Endothelial cell of umbilical vein (primary cell): ENCODE data around the gene DNAJC6. TPM values are rescaled to one million over a fixed set of nuclear protein-coding genes. Genes with fewer than 3 reads are reported as not detected.

Experiments
- BruUV-seq: library from RNA; stranded (reverse); fragments of 400-500 nt; replicated peaks from 2 replicates; lab custom pipeline; 2021; lab: Mats Ljungman, UMichigan
- CTCF ChIA-PET: fragments of 300-600, 350-600 bp; sonication (Branson Sonifier 250); formaldehyde crosslinking; loops from one replicate; lab custom pipeline; 2021; ENCODE audit warnings: antibody characterized with exemption, inconsistent platforms; lab: Charles Lee
- POLR2A ChIA-PET: fragments of 300-600, 350-600 bp; sonication (Branson Sonifier 250); formaldehyde crosslinking; loops from one replicate; lab custom pipeline; 2021; ENCODE audit warnings: antibody characterized with exemption, inconsistent platforms; lab: Charles Lee
- DNase-seq: peaks from one replicate; pipeline ENCODE4 v3.0.0-alpha.2; 2011; ENCODE audit warnings: low read depth, low spot score
- FAIRE-seq: peaks from 2 replicates; lab custom pipeline; 2011; peaks lifted over from hg19 to GRCh38; lab: Jason Lieb, UNC
- H2AFZ ChIP-seq: 2 replicates; pipeline ENCODE4 v1.6.0; 2012; ENCODE audit warnings: low read depth, low read length, control low read depth, inconsistent platforms
- H3K27ac ChIP-seq: 2 replicates; pipeline ENCODE4 v1.5.1; 2011; ENCODE audit warnings: low read depth, mild to moderate bottlenecking, control low read depth, low read length, moderate library complexity; ENCODE audit not compliant: insufficient read depth
- H3K27me3 ChIP-seq, 2 experiments: 2 replicates each; pipeline versions ENCODE4 v1.6.0 to v1.6.1; 2011; ENCODE audit warnings: low read length in 2 of 2, mixed read lengths in 1 of 2; ENCODE audit not compliant: control insufficient read depth in 2 of 2, insufficient read depth in 2 of 2
- H3K36me3 ChIP-seq, 2 experiments: 2 replicates in 1 of 2; 3 replicates in 1 of 2; pipeline ENCODE4 v1.5.1; 2011; ENCODE audit warnings: low read length in 2 of 2, mild to moderate bottlenecking in 1 of 2, moderate library complexity in 1 of 2; ENCODE audit not compliant: control insufficient read depth in 2 of 2, insufficient read depth in 2 of 2; ENCODE audit errors: extremely low read depth in 1 of 2
- H3K4me1 ChIP-seq: 3 replicates; pipeline ENCODE4 v1.5.1; 2011; ENCODE audit warnings: mild to moderate bottlenecking, low read length; ENCODE audit not compliant: control insufficient read depth, insufficient read depth; ENCODE audit errors: extremely low read depth
- H3K4me2 ChIP-seq: 2 replicates; pipeline ENCODE4 v1.6.1; 2011; ENCODE audit warnings: low read length, control low read depth, mixed read lengths; ENCODE audit not compliant: insufficient read depth
- H3K4me3 ChIP-seq, 3 experiments: fragments of 200-600 bp in 1 of 3; sonication (generic), shearing (Covaris generic) in 1 of 3; replicated peaks in 1 of 3; 2 replicates each; pipeline ENCODE4 v1.5.1; 2011 to 2016; ENCODE audit warnings: control low read depth in 3 of 3, low read length in 3 of 3, mild to moderate bottlenecking in 2 of 3, inconsistent platforms in 1 of 3, low read depth in 1 of 3, moderate library complexity in 1 of 3; ENCODE audit not compliant: insufficient read depth in 1 of 3
- H3K79me2 ChIP-seq: 2 replicates; pipeline ENCODE4 v1.6.0; 2012; ENCODE audit warnings: low read length, inconsistent platforms; ENCODE audit not compliant: control insufficient read depth, insufficient read depth
- H3K9ac ChIP-seq: replicated peaks from 2 replicates; pipeline ENCODE3; 2011; ENCODE audit warnings: low read length, control low read depth; ENCODE audit not compliant: insufficient read depth; ENCODE audit errors: extremely low read depth
- H3K9me1 ChIP-seq: replicated peaks from 3 replicates; pipeline ENCODE4 v1.6.0; 2011; ENCODE audit warnings: mild to moderate bottlenecking, low read length; ENCODE audit not compliant: control insufficient read depth, insufficient read depth; ENCODE audit errors: extremely low read depth
- H3K9me3 ChIP-seq: replicated peaks from 2 replicates; pipeline ENCODE4 v1.5.1; 2012; ENCODE audit warnings: low read length, inconsistent platforms; ENCODE audit not compliant: control insufficient read depth, insufficient read depth
- H4K20me1 ChIP-seq: replicated peaks from 2 replicates; pipeline ENCODE3; 2011; ENCODE audit warnings: mild to moderate bottlenecking, low read length; ENCODE audit not compliant: control insufficient read depth, insufficient read depth; ENCODE audit errors: extremely low read depth
- CTCF ChIP-seq, 2 donors: IDR thresholded peaks; 1 replicate in 1 of 2; 2 replicates in 1 of 2; pipeline ENCODE4 v1.5.1; 2011; ENCODE audit warnings: low read length in 2 of 2, mild to moderate bottlenecking in 2 of 2, moderate library complexity in 2 of 2, control low read depth in 1 of 2, inconsistent platforms in 1 of 2, low read depth in 1 of 2; ENCODE audit not compliant: insufficient read depth in 1 of 2; ENCODE audit errors: extremely low read depth in 1 of 2
- EZH2 ChIP-seq: IDR thresholded peaks from 2 replicates; pipeline ENCODE4 v1.6.1; 2012; ENCODE audit warnings: borderline replicate concordance, low read depth, mild to moderate bottlenecking, moderate library complexity, low read length, inconsistent platforms; ENCODE audit not compliant: severe bottlenecking
- FOS ChIP-seq: IDR thresholded peaks from 2 replicates; pipeline ENCODE4 v1.6.1; 2011; ENCODE audit warnings: mild to moderate bottlenecking, low read length, moderate library complexity, borderline replicate concordance; ENCODE audit not compliant: insufficient read depth
- MAX ChIP-seq: IDR thresholded peaks from 2 replicates; pipeline ENCODE4 v1.6.1; 2011; ENCODE audit not compliant: insufficient read depth, insufficient read length
- MYC ChIP-seq: IDR thresholded peaks from one replicate; pipeline ENCODE4 v1.6.1; 2011; ENCODE audit warnings: mild to moderate bottlenecking, low read depth, low read length
- POLR2A ChIP-seq: IDR thresholded peaks from 2 replicates; pipeline ENCODE4 v1.6.1; 2012; ENCODE audit warnings: low read depth, mild to moderate bottlenecking, control low read depth, low read length
- POLR2AphosphoS5 ChIP-seq: IDR thresholded peaks from 2 replicates; pipeline ENCODE4 v1.6.1; 2012; ENCODE audit warnings: low read depth, mild to moderate bottlenecking, control low read depth, low read length, moderate library complexity; ENCODE audit not compliant: insufficient read depth
- dilution Hi-C: fragments of 300-500 bp; cut with MboI; formaldehyde crosslinking; loops from one replicate; pipeline ENCODE4 v1.15.0; 2019; ENCODE audit warnings: low sequenced_read_pairs; ENCODE audit not compliant: extremely low pct_ligation_motif_present
- intact Hi-C: fragments of 100-400 bp; cut with micrococcal nuclease; formaldehyde crosslinking; loops from one replicate; pipeline ENCODE4 v1.10.0; 2022
- polyA plus RNA-seq, 4 experiments: library from polyadenylated mRNA; depleted of rRNA in 3 of 4; stranded (reverse) in 3 of 4; unstranded in 1 of 4; fragments of >200 nt; gene quantifications; 2 replicates each; pipeline versions ENCODE4 v1.2.1 to v1.2.3, GENCODE V29; 2011 to 2012; ENCODE audit warnings: missing spikeins in 1 of 4
- total RNA-seq: library from RNA; stranded (reverse); gene quantifications from 2 replicates; pipeline ENCODE4 v1.2.3, GENCODE V29; 2021

Gene DNAJC6
- total and polyA plus RNA-seq, 2 donors (not counting 3 experiments of a cell fraction or from before 2014, with no cell fraction given): 2.3 to 4.9 TPM

GRCh38 chr1:65419681-65420589 lies 110.6 kb downstream of the DNAJC6 start:
- H3K9me3 ChIP-seq: no peaks in the 10 kb centered on the region
- no peaks in the 10 kb centered on the region for H3K9me1 ChIP-seq
- BruUV-seq: no TSS peak
- no peaks in the 10 kb centered on the region for H4K20me1 ChIP-seq
- ChIA-PET POLR2A (interaction anchor here (0.6 to 1.4 kb wide), 5 partner anchors 10 to 165 kb away, joined by 3 to 6 read pairs (median 5); no protein-coding TSS in a partner anchor), CTCF (interaction anchor here (0.7 to 3.2 kb wide), 10 partner anchors 10 to 345 kb away, joined by 3 to 31 read pairs (median 6); no protein-coding TSS in a partner anchor)
- H3K79me2 ChIP-seq: peaks cover 32% of the 10 kb centered on the region
- peaks cover 37% of the 10 kb centered on the region for H3K4me1 ChIP-seq
- peak overlapping the region; percentile 91 for H3K9ac ChIP-seq
- peak; percentile 92 for FAIRE-seq
- H3K27ac ChIP-seq: peak overlapping the region; percentile 62
- peak; percentile 5 for TF ChIP-seq POLR2A
- TF ChIP-seq FOS: no peak
- no peak for TF ChIP-seq EZH2
- TF ChIP-seq MAX: no peak
- no peak for TF ChIP-seq CTCF (IDR thresholded peaks at IDR 0.05; ENCODE audit: extremely low read depth in 1 of 2, insufficient read depth in 1 of 2, low read depth in 1 of 2, low read length in 2 of 2)
- no peak for TF ChIP-seq POLR2AphosphoS5
- TF ChIP-seq MYC: no peak
- peak overlapping the region; percentile 64 to 76 (median 71) for H3K4me3 ChIP-seq
- no peaks in the 10 kb centered on the region for H3K27me3 ChIP-seq
- H3K36me3 ChIP-seq: no peaks in the 10 kb centered on the region
- DNase-seq: peak; percentile 99
- intact Hi-C loops (loop anchor here (1.0 to 10.0 kb wide), 14 partner anchors 10 to 1512 kb away; partner anchors contain the start of genes AK4 and PDE4B), dilution Hi-C loops (no loop called here)
- peak overlapping the region; percentile 98 for H2AFZ ChIP-seq
- H3K4me2 ChIP-seq: peak overlapping the region; percentile 88
